GM18499 (cell line): ENCODE measurements around the gene PCYT2.

Source experiments
- ATAC-seq: cut with Tn5 transposase; IDR thresholded peaks from one replicate; pipeline ENCODE4 v1.9.1; 2021; ENCODE audit warnings: moderate number of reproducible peaks; ENCODE audit not compliant: insufficient read depth, unreplicated experiment

PCYT2 gene

GRCh38 chr17:81859906-81860755 lies 51.1 kb downstream of the PCYT2 start, which contains the start of gene P4HB:
TSS of gene P4HB (minus strand) at chr17:81860535. CDS start at chr17:81860471, 64 bp downstream.
- no peak for ATAC-seq

- ATAC-seq: no peak
These were observed 52.0 kb downstream of the PCYT2 start for GRCh38 chr17:81858967-81859905.

- ATAC-seq: no peak
These were observed 52.8 kb downstream of the PCYT2 start for GRCh38 chr17:81858170-81858966.

GRCh38 chr17:81854974-81855774 lies 56.0 kb downstream of the PCYT2 start:
- no peak for ATAC-seq

GRCh38 chr17:81852237-81852636 lies 59.0 kb downstream of the PCYT2 start:
- no peak for ATAC-seq

- ATAC-seq: no peak
These were observed 59.8 kb downstream of the PCYT2 start for GRCh38 chr17:81851423-81851822.
